Vagina (tissue), 2 donors: ENCODE data around the gene USP6NL. TPM values are rescaled to one million over a fixed set of nuclear protein-coding genes. Genes with fewer than 3 reads are reported as not detected.

Experiments used
- DNase-seq, 2 donors: peaks; one replicate each; pipeline ENCODE4 v3.0.0-alpha.2; 2017; ENCODE audit errors: extremely low spot score in 2 of 2
- H3K27ac ChIP-seq: fragments of 200-600 bp; sonication (generic); one replicate; pipeline ENCODE4 v1.5.1; 2019
- H3K27me3 ChIP-seq: fragments of 200-600 bp; sonication (generic); one replicate; pipeline ENCODE4 v1.5.1; 2019
- H3K36me3 ChIP-seq, 2 donors: fragments of 200-600 bp; sonication (generic); one replicate each; pipeline ENCODE4 v1.5.1; 2017 to 2019
- H3K4me1 ChIP-seq: fragments of 200-600 bp; sonication (generic); one replicate; pipeline ENCODE4 v1.5.1; 2019
- H3K4me3 ChIP-seq, 2 donors: fragments of 200-600 bp; sonication (generic); 1 replicate in 1 of 2; 2 replicates in 1 of 2; pipeline ENCODE4 v1.5.1; 2016 to 2019
- H3K9me3 ChIP-seq: fragments of 200-600 bp; sonication (generic); one replicate; pipeline ENCODE4 v1.5.1; 2019
- CTCF ChIP-seq, 3 experiments: fragments of 450-650 bp in 2 of 3; fragments of 200-600 bp in 1 of 3; sonication (generic) in 1 of 3; IDR thresholded peaks; one replicate each; pipeline ENCODE4 v1.5.1; 2017 to 2019; ENCODE audit warnings: antibody characterized with exemption in 3 of 3, mild to moderate bottlenecking in 2 of 3, moderate library complexity in 2 of 3
- POLR2A ChIP-seq, 2 donors: fragments of 450-650 bp; IDR thresholded peaks; one replicate each; pipeline ENCODE4 v1.6.1; 2017; ENCODE audit warnings: antibody characterized with exemption in 2 of 2, mild to moderate bottlenecking in 2 of 2, moderate library complexity in 2 of 2
- POLR2AphosphoS5 ChIP-seq, 2 donors: sonication (generic); formaldehyde crosslinking; IDR thresholded peaks; one replicate each; pipeline ENCODE4 v1.9.0; 2017; ENCODE audit warnings: antibody characterized with exemption in 2 of 2, mild to moderate bottlenecking in 2 of 2, low read depth in 1 of 2; ENCODE audit not compliant: insufficient read depth in 1 of 2
- intact Hi-C: fragments of 100-400 bp; cut with DNase I; formaldehyde crosslinking; loops from one replicate; pipeline ENCODE4 v1.15.1; 2023
- total RNA-seq: library from RNA; depleted of rRNA; stranded (reverse); fragments of >200 nt; gene quantifications from one replicate; pipeline ENCODE4 v1.2.3, GENCODE V29; 2016

Gene USP6NL
- total RNA-seq, 1 donor from 2014 or later: 23.3 TPM

- TF ChIP-seq POLR2A (IDR thresholded peaks at IDR 0.05) (no peak), CTCF (IDR thresholded peaks at IDR 0.05) (no peak)
- DNase-seq: no peak
- Histone ChIP-seq H3K36me3 (no peaks in the 10 kb centered on the region), H3K4me3 (no peak overlapping the region), H3K4me1 (peaks cover 28% of the 10 kb centered on the region), H3K27ac (no peak overlapping the region), H3K9me3 (no peaks in the 10 kb centered on the region), H3K27me3 (no peaks in the 10 kb centered on the region)
- intact Hi-C loops: no loop called here
These were observed 2.4 kb downstream of the USP6NL start for GRCh38 chr10:11609052-11609451.

GRCh38 chr10:11608159-11609013 is 3.1 kb downstream of the USP6NL start:
- intact Hi-C loops: no loop called here
- Histone ChIP-seq H3K36me3 (no peaks in the 10 kb centered on the region), H3K4me1 (peaks cover 28% of the 10 kb centered on the region), H3K4me3 (no peak overlapping the region), H3K27me3 (no peaks in the 10 kb centered on the region), H3K27ac (no peak overlapping the region), H3K9me3 (no peaks in the 10 kb centered on the region)
- no peak for DNase-seq
- TF ChIP-seq CTCF (IDR thresholded peaks at IDR 0.05): no peak
- no peak for TF ChIP-seq POLR2AphosphoS5 (IDR thresholded peaks at IDR 0.05; ENCODE audit: insufficient read depth in 1 of 2, low read depth in 1 of 2)
- TF ChIP-seq POLR2A (IDR thresholded peaks at IDR 0.05): no peak

GRCh38 chr10:11605807-11606408 is 5.5 kb downstream of the USP6NL start:
- Histone ChIP-seq H3K27ac (no peak overlapping the region), H3K4me1 (peaks cover 28% of the 10 kb centered on the region), H3K4me3 (no peak overlapping the region), H3K36me3 (no peaks in the 10 kb centered on the region), H3K9me3 (no peaks in the 10 kb centered on the region), H3K27me3 (no peaks in the 10 kb centered on the region)
- TF ChIP-seq POLR2A (IDR thresholded peaks at IDR 0.05): no peak
- TF ChIP-seq CTCF (IDR thresholded peaks at IDR 0.05): no peak
- TF ChIP-seq POLR2AphosphoS5 (IDR thresholded peaks at IDR 0.05; ENCODE audit: insufficient read depth in 1 of 2, low read depth in 1 of 2): no peak
- intact Hi-C loops: no loop called here
- no peak for DNase-seq

- H3K36me3 ChIP-seq: no peaks in the 10 kb centered on the region
These were observed 6.4 kb downstream of the USP6NL start for GRCh38 chr10:11604865-11605650.

More at GRCh38 chr10:11604865-11605650, 6.4 kb downstream of the USP6NL start:
- no peak for DNase-seq
- Histone ChIP-seq H3K9me3 (no peaks in the 10 kb centered on the region), H3K27ac (no peak overlapping the region), H3K4me3 (no peak overlapping the region), H3K27me3 (no peaks in the 10 kb centered on the region), H3K4me1 (peaks cover 20% of the 10 kb centered on the region)
- TF ChIP-seq POLR2AphosphoS5 (IDR thresholded peaks at IDR 0.05; ENCODE audit: insufficient read depth in 1 of 2, low read depth in 1 of 2) (no peak), POLR2A (IDR thresholded peaks at IDR 0.05) (no peak), CTCF (IDR thresholded peaks at IDR 0.05) (no peak)
- intact Hi-C loops: no loop called here
